Uterus (tissue), 2 donors: ENCODE measurements around the gene MLPH.

Experiments used
- POLR2A ChIP-seq, 2 donors: fragments of 450-650 bp; IDR thresholded peaks; one replicate each; pipeline ENCODE4 v1.6.1; 2016; ENCODE audit warnings: antibody characterized with exemption in 2 of 2, mild to moderate bottlenecking in 1 of 2, moderate library complexity in 1 of 2
- TF ChIP-seq, protein P1 (sequence below), 4 experiments: fragments of 200-600 bp in 2 of 4; fragments of 450-650 bp in 2 of 4; sonication (generic) in 2 of 4; IDR thresholded peaks; one replicate each; pipeline ENCODE4 v1.5.1; 2016 to 2019; ENCODE audit warnings: antibody characterized with exemption in 4 of 4, mild to moderate bottlenecking in 2 of 4, moderate library complexity in 1 of 4

DNA sequence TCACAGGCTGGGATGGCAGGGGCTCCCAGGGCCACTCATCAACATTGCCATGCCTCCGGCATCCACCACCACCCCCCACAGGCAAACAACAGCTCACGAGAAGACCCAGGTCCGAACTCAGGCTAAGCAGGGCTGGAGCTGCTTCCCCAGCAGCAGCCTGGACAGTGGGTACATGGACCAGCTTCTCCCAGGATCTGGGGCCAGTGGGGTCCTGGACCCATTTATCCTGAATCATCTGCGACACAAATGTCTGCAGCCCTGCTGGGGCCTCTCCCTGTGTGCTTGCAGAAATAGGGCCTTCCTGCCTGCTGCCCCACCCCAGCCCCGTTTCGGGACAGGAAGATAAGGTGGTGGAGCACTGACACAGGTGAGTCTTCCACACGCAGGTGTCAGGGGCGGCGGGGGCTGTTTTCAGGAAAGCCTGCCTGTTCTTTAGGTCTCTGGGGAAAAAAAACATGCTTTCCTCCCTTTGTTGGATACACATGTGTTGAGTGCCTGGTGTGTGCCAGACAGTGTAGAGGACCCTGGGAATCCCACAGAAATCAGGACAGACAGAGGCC, 83.8 kb downstream of the MLPH start:
- TF ChIP-seq, protein P1, sequence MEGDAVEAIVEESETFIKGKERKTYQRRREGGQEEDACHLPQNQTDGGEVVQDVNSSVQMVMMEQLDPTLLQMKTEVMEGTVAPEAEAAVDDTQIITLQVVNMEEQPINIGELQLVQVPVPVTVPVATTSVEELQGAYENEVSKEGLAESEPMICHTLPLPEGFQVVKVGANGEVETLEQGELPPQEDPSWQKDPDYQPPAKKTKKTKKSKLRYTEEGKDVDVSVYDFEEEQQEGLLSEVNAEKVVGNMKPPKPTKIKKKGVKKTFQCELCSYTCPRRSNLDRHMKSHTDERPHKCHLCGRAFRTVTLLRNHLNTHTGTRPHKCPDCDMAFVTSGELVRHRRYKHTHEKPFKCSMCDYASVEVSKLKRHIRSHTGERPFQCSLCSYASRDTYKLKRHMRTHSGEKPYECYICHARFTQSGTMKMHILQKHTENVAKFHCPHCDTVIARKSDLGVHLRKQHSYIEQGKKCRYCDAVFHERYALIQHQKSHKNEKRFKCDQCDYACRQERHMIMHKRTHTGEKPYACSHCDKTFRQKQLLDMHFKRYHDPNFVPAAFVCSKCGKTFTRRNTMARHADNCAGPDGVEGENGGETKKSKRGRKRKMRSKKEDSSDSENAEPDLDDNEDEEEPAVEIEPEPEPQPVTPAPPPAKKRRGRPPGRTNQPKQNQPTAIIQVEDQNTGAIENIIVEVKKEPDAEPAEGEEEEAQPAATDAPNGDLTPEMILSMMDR (IDR thresholded peaks at IDR 0.05), result no peak
- no peak for TF ChIP-seq POLR2A (IDR thresholded peaks at IDR 0.05)
